Caco-2 (cell line): ENCODE measurements around the gene TEK. TPM values are rescaled to one million over a fixed set of nuclear protein-coding genes. Genes with fewer than 3 reads are reported as not detected.

Experiments used
- BruUV-seq: library from RNA; stranded (reverse); fragments of 400-500 nt; replicated peaks from 2 replicates; lab custom pipeline; 2021; lab: Mats Ljungman, UMichigan
- CTCF ChIA-PET: fragments of 300-600 bp; sonication (Branson Sonifier 250); formaldehyde crosslinking; loops from one replicate; lab custom pipeline; 2022; ENCODE audit warnings: antibody characterized with exemption; lab: Charles Lee
- POLR2A ChIA-PET: fragments of 300-600 bp; sonication (Branson Sonifier 250); formaldehyde crosslinking; loops from one replicate; lab custom pipeline; 2022; ENCODE audit warnings: antibody characterized with exemption; lab: Charles Lee
- DNase-seq, 2 experiments: peaks; one replicate each; pipeline versions ENCODE4 v3.0.0 to v3.0.0-alpha.2; 2020 to 2022
- H3K27me3 ChIP-seq: replicated peaks from 2 replicates; pipeline ENCODE4 v1.6.0; 2011; ENCODE audit warnings: low read length; ENCODE audit not compliant: control insufficient read depth, insufficient read depth
- H3K36me3 ChIP-seq: 2 replicates; pipeline ENCODE4 v1.5.1; 2011; ENCODE audit warnings: low read length; ENCODE audit not compliant: control insufficient read depth, insufficient read depth
- H3K4me1 ChIP-seq: fragments of 250-450 bp; sonication (Bioruptor Pico); 2 replicates; pipeline ENCODE4 v1.5.1; 2020; ENCODE audit warnings: mild to moderate bottlenecking
- H3K4me3 ChIP-seq: 2 replicates; pipeline ENCODE4 v1.5.1; 2011; ENCODE audit warnings: low read depth, mild to moderate bottlenecking, control low read depth, low read length
- H3K9me3 ChIP-seq: fragments of 250-450 bp; sonication (Bioruptor Pico); 2 replicates; pipeline ENCODE4 v1.5.1; 2020; ENCODE audit warnings: mild to moderate bottlenecking, moderate library complexity
- H3K27ac Mint-ChIP-seq: one replicate; pipeline ENCODE4 v1.8.0; 2022; ENCODE audit warnings: mixed read lengths; ENCODE audit not compliant: unreplicated experiment
- H3K27me3 Mint-ChIP-seq: one replicate; pipeline ENCODE4 v1.8.0; 2022; ENCODE audit warnings: mixed read lengths; ENCODE audit not compliant: insufficient read depth, unreplicated experiment
- H3K36me3 Mint-ChIP-seq: one replicate; pipeline ENCODE4 v1.8.0; 2022; ENCODE audit warnings: mild to moderate bottlenecking, mixed read lengths; ENCODE audit not compliant: insufficient read depth, unreplicated experiment
- H3K4me1 Mint-ChIP-seq: one replicate; pipeline ENCODE4 v1.8.0; 2022; ENCODE audit warnings: low read depth, mixed read lengths; ENCODE audit not compliant: unreplicated experiment
- H3K4me3 Mint-ChIP-seq: one replicate; pipeline ENCODE4 v1.8.0; 2022; ENCODE audit warnings: mild to moderate bottlenecking, moderate library complexity, mixed read lengths; ENCODE audit not compliant: unreplicated experiment
- H3K9me3 Mint-ChIP-seq: one replicate; pipeline ENCODE4 v1.8.0; 2022; ENCODE audit warnings: mixed read lengths; ENCODE audit not compliant: unreplicated experiment
- intact Hi-C: fragments of 100-400 bp; cut with micrococcal nuclease; formaldehyde crosslinking; loops from one replicate; pipeline ENCODE4 v1.10.0; 2022; ENCODE audit not compliant: unreplicated experiment
- total RNA-seq: library from RNA; stranded (reverse); gene quantifications from 2 replicates; pipeline ENCODE4 v1.2.3, GENCODE V29; 2022
- TF ChIP-seq, protein P1 (sequence below), 2 experiments: fragments of 200-600 bp in 1 of 2; IDR thresholded peaks; 1 replicate in 1 of 2; 2 replicates in 1 of 2; pipeline versions ENCODE4 v1.5.1 to v1.8.0; 2011 to 2022; ENCODE audit warnings: antibody characterized with exemption in 1 of 2, control low read depth in 1 of 2, inconsistent platforms in 1 of 2, low read depth in 1 of 2, low read length in 1 of 2, mild to moderate bottlenecking in 1 of 2, moderate library complexity in 1 of 2; ENCODE audit not compliant: insufficient read depth in 1 of 2, severe bottlenecking in 1 of 2, unreplicated experiment in 1 of 2

Gene TEK
- total RNA-seq, 1 experiment from 2014 or later = not detected

GRCh38 chr9:27125936-27126335 lies 16.9 kb downstream of the TEK start:
- Mint-ChIP-seq H3K36me3 (no peaks in the 10 kb centered on the region), H3K27me3 (peaks cover 6% of the 10 kb centered on the region), H3K27ac (no peak overlapping the region), H3K4me3 (no peak overlapping the region), H3K9me3 (no peaks in the 10 kb centered on the region), H3K4me1 (no peaks in the 10 kb centered on the region)
- BruUV-seq = no TSS peak
- H3K9me3 ChIP-seq = no peaks in the 10 kb centered on the region
- ChIA-PET POLR2A (no interaction called here), CTCF (no interaction called here)
- no peak for DNase-seq
- H3K4me3 ChIP-seq = no peak overlapping the region
- TF ChIP-seq, protein P1, sequence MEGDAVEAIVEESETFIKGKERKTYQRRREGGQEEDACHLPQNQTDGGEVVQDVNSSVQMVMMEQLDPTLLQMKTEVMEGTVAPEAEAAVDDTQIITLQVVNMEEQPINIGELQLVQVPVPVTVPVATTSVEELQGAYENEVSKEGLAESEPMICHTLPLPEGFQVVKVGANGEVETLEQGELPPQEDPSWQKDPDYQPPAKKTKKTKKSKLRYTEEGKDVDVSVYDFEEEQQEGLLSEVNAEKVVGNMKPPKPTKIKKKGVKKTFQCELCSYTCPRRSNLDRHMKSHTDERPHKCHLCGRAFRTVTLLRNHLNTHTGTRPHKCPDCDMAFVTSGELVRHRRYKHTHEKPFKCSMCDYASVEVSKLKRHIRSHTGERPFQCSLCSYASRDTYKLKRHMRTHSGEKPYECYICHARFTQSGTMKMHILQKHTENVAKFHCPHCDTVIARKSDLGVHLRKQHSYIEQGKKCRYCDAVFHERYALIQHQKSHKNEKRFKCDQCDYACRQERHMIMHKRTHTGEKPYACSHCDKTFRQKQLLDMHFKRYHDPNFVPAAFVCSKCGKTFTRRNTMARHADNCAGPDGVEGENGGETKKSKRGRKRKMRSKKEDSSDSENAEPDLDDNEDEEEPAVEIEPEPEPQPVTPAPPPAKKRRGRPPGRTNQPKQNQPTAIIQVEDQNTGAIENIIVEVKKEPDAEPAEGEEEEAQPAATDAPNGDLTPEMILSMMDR (IDR thresholded peaks at IDR 0.05; ENCODE audit: insufficient read depth in 1 of 2, low read depth in 1 of 2, low read length in 1 of 2, severe bottlenecking in 1 of 2, unreplicated experiment in 1 of 2) = no peak
- no peaks in the 10 kb centered on the region for H3K27me3 ChIP-seq
- no peaks in the 10 kb centered on the region for H3K4me1 ChIP-seq
- no peaks in the 10 kb centered on the region for H3K36me3 ChIP-seq
- intact Hi-C loops = no loop called here

- BruUV-seq = no TSS peak
- intact Hi-C loops = no loop called here
- H3K27ac Mint-ChIP-seq = no peak overlapping the region
- no peaks in the 10 kb centered on the region for H3K4me1 Mint-ChIP-seq
- no peaks in the 10 kb centered on the region for H3K9me3 Mint-ChIP-seq
- H3K27me3 Mint-ChIP-seq = peaks cover 6% of the 10 kb centered on the region
- no peaks in the 10 kb centered on the region for H3K36me3 ChIP-seq
- no peaks in the 10 kb centered on the region for H3K36me3 Mint-ChIP-seq
- TF ChIP-seq, protein P1 (IDR thresholded peaks at IDR 0.05; ENCODE audit: insufficient read depth in 1 of 2, low read depth in 1 of 2, low read length in 1 of 2, severe bottlenecking in 1 of 2, unreplicated experiment in 1 of 2) = no peak
- no peaks in the 10 kb centered on the region for H3K4me1 ChIP-seq
- H3K27me3 ChIP-seq = no peaks in the 10 kb centered on the region
- no peaks in the 10 kb centered on the region for H3K9me3 ChIP-seq
- ChIA-PET CTCF (no interaction called here), POLR2A (no interaction called here)
- H3K4me3 Mint-ChIP-seq = no peak overlapping the region
- no peak for DNase-seq
- H3K4me3 ChIP-seq = no peak overlapping the region
Observed at GRCh38 chr9:27126670-27127069, 17.6 kb downstream of the TEK start.

- no peak overlapping the region for H3K27ac Mint-ChIP-seq
- POLR2A ChIA-PET = no interaction called here
- H3K36me3 Mint-ChIP-seq = no peaks in the 10 kb centered on the region
- H3K9me3 ChIP-seq = no peaks in the 10 kb centered on the region
- no peaks in the 10 kb centered on the region for H3K27me3 ChIP-seq
- H3K4me1 ChIP-seq = no peaks in the 10 kb centered on the region
- no TSS peak for BruUV-seq
- no peak overlapping the region for H3K4me3 ChIP-seq
- CTCF ChIA-PET = no interaction called here
- DNase-seq = no peak
- no peaks in the 10 kb centered on the region for H3K27me3 Mint-ChIP-seq
- H3K4me3 Mint-ChIP-seq = no peak overlapping the region
- TF ChIP-seq, protein P1 (IDR thresholded peaks at IDR 0.05; ENCODE audit: insufficient read depth in 1 of 2, low read depth in 1 of 2, low read length in 1 of 2, severe bottlenecking in 1 of 2, unreplicated experiment in 1 of 2) = no peak
- H3K4me1 Mint-ChIP-seq = no peaks in the 10 kb centered on the region
- no peaks in the 10 kb centered on the region for H3K36me3 ChIP-seq
- intact Hi-C loops = no loop called here
- H3K9me3 Mint-ChIP-seq = no peaks in the 10 kb centered on the region
Observed at GRCh38 chr9:27129221-27129620, 20.2 kb downstream of the TEK start.
